Endometrial microvascular endothelial cells (primary cell): Measurements from ENCODE around the gene LMCD1. TPM values are rescaled to one million over a fixed set of nuclear protein-coding genes. Genes with fewer than 3 reads are reported as not detected.

Experiments used
- in situ Hi-C: cut with HindIII; loops from 2 replicates; pipeline ENCODE4 v1.10.0; 2017; ENCODE audit warnings: low sequenced_read_pairs, low pct_unique_long_range_greater_than_20kb; ENCODE audit errors: inconsistent ontology term
- total RNA-seq: library from RNA; depleted of rRNA; stranded (reverse); fragments of >200 nt; gene quantifications from one replicate; pipeline ENCODE4 v1.2.3, GENCODE V29; 2015; ENCODE audit errors: inconsistent ontology term

The LMCD1 gene
- total RNA-seq: 39.1 TPM

GRCh38 chr3:8501371-8502131 is at the start of gene LMCD1:
TSS of gene LMCD1 (plus strand) at chr3:8501823. CDS start at chr3:8501939, 116 bp downstream.
- in situ Hi-C loops: no loop called here

- in situ Hi-C loops: no loop called here
Observed at GRCh38 chr3:8452112-8452511, 49.5 kb upstream of the LMCD1 start.

GRCh38 chr3:8453153-8453552 is 48.5 kb upstream of the LMCD1 start:
- in situ Hi-C loops: no loop called here

- in situ Hi-C loops: no loop called here
Observed at GRCh38 chr3:8455526-8456411, 45.9 kb upstream of the LMCD1 start.

DNA sequence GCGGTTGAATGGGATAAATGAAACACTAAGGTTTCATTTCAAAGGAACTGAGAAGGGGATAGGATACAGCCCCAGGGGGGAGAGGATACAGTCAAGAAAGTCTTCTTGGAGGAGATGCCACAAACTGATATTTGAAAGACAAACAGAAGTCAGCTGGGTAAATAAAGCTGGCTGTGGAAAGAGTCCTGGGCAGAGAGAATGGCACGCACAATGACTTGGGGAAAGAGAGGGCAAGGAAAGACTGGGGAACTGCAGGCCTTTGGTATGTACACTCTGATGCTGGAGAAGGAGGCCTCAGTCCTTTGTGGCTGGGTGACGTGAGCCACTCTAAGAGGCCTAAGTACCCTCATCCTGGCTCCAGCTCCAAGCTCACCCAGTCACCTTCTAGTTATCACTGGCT is 45.2 kb upstream of the LMCD1 start:
- in situ Hi-C loops: no loop called here

GRCh38 chr3:8457039-8457438 is 44.6 kb upstream of the LMCD1 start:
- in situ Hi-C loops: no loop called here

GRCh38 chr3:8458238-8458661 is 43.4 kb upstream of the LMCD1 start:
- in situ Hi-C loops: no loop called here

DNA sequence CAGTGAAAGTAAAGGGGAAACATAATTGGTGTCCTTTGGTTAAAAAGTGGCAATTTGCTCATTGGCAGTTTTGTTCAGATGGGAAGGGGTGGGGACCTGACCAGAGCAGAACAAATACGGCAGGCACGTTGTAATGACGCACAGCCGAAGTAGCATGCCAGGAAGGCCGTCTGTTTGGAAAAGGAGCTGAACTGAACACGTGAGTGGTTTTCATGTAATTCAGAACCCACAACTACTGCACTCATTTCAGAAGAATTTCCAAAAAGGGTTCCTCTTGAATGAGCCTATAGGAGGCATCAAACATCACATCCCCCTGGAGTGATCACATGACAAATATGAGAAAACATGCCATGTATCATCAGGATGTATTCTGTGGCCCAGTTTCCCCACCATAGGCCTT is 42.9 kb upstream of the LMCD1 start:
- in situ Hi-C loops: no loop called here

DNA sequence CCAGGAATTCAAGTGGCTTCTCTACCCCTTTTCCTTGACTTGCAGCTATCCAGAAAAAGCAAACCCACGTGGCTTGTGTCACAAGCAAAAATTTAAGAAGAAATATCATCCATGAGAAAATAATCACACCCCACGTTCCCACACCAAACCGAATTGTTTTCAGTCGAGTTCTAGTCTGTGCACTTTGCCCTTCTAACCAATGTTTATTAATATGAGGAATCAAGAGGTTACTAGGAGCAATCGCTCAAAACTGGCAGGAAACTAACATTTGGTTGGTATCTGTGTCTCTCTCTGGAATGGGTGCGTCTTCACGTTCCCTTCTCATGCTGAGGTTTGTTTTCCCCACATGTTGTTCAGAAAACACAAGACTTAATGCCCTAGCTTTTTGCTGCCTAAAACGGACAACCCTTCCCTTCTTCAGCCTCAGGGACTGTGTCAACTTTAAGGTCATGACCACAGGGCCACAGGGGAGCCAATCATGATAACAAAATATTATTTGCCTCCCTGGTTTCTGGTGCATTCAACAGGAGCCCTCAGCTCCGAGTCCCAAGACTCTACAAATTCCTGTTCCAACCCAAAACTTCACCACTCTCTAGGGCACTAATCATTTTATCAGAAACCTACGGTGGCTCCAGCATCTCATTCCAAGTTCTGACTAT is 41.4 kb upstream of the LMCD1 start:
- in situ Hi-C loops: no loop called here

DNA sequence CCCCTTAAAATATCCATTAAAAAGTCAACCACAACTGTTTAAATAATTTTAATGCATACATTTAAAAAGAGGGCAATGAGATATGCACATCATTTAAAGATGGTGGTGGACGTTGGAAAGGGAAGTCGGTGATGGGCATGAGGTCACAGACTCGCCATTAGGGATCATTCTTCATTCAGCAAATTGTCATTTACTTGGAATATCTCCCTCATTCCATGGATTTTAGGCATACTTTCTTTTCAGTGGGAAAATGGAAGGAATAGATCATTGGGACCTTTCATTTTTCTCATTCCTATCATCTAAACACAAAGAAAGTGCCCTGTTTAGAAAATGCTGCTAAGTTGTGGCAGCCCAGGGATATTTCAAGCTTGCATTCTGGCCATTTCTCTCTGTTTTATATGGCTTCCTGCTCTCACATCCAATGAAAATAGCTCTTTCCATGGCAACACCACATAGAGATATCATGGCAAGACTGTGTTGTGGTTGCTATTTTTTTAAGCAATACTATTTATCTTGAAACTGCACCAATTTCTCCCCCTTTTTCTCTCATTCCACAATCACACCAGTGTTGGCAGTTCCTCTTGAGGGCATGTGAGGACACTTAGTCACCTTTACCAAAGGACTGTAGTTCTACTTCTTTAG is 40.7 kb upstream of the LMCD1 start:
- in situ Hi-C loops: no loop called here

- in situ Hi-C loops: no loop called here
Observed at GRCh38 chr3:8464668-8465067, 37.0 kb upstream of the LMCD1 start.

DNA sequence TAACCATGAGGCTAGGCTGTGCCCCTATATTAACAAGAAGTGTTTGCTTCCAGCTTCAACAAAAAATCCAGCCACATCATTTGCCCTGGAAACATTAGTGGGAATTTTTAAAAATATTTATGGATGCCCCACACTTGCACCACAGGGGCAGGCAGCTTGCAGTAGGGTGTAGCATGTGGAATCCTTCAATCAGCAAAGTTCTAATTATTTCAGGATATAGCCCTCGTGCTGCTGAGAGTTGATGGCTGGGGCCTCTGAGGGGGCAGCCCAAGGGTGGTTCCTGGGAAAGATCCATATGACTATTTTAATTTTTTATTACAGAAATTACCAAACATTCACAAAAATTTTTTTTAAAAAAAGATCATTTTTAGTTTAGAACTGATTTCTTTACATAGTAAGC is 35.1 kb upstream of the LMCD1 start:
- in situ Hi-C loops: no loop called here

- in situ Hi-C loops: no loop called here
Observed at GRCh38 chr3:8470801-8471200, 30.8 kb upstream of the LMCD1 start.

DNA sequence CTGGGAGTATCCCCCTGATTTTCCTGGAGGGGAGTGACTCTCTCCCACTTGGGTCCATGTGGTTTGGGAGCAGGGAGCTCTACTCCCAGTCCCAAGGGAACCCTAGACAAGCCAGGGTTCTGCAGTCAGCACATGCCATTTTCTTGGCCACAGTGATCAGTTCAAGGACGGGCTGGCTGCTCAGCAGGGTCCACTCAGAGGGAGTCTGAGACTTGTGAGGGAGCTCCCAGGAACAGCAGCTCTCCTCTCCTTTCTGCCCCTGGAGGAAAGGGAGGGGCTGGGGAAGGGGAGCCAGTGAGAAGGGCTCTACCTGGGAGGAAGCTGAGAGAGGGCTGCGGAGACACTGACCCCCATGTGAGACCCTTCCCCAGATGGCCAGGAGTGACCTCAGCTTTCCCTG is 29.1 kb upstream of the LMCD1 start:
- in situ Hi-C loops: no loop called here

- in situ Hi-C loops: no loop called here
Observed at GRCh38 chr3:8473029-8473428, 28.6 kb upstream of the LMCD1 start.

- in situ Hi-C loops: no loop called here
Observed at GRCh38 chr3:8473990-8474389, 27.6 kb upstream of the LMCD1 start.

GRCh38 chr3:8474991-8475390 is 26.6 kb upstream of the LMCD1 start:
- in situ Hi-C loops: no loop called here

- in situ Hi-C loops: no loop called here
Observed at GRCh38 chr3:8480699-8481098, 20.9 kb upstream of the LMCD1 start.

DNA sequence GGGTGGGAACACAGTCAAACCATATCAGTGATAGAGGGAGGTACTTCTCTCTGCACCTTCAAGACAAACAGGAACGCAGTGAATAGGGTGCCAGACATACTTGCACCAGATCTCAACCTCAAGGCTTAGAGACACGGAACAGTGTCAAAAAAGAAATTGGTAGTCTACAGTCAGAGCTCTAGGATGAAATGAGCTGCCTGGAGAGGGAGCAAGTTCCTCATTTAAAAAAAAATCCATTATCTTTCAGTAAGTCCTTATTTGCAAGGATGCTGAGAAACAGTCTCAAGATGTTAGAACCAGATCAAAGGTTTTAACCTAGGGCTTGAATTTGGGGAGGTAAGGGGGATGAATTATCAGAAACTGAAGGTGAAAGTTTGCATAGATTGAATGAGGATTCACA is 20.2 kb upstream of the LMCD1 start:
- in situ Hi-C loops: no loop called here
